Right renal cortex interstitium (tissue), 3 donors: ENCODE data around the gene GPR151. TPM values are rescaled to one million over a fixed set of nuclear protein-coding genes. Genes with fewer than 3 reads are reported as not detected.

Experiments
- polyA plus RNA-seq, 3 donors: library from polyadenylated mRNA; unstranded; fragments of 120-200 nt; gene quantifications; one replicate each; pipeline ENCODE4 v1.2.1, GENCODE V29; 2013; ENCODE audit not compliant: insufficient read length in 3 of 3

GPR151 gene
- polyA plus RNA-seq, 3 donors = not detected

Other genes starting within 250 kb of the GPR151 start
- under 1 TPM; 0.08 to 0.13 (median 0.11) TPM for gene POU4F3, start 177.4 kb downstream of the GPR151 start, polyA plus RNA-seq
- 100 to 1,000 TPM; 100 to 122 (median 115) TPM for gene TCERG1, start 68.9 kb downstream of the GPR151 start, polyA plus RNA-seq